Caco-2 (cell line): ENCODE results near the gene MYL4. TPM values are rescaled to one million over a fixed set of nuclear protein-coding genes. Genes with fewer than 3 reads are reported as not detected.

ENCODE experiments used
- BruUV-seq: library from RNA; stranded (reverse); fragments of 400-500 nt; replicated peaks from 2 replicates; lab custom pipeline; 2021; lab: Mats Ljungman, UMichigan
- CTCF ChIA-PET: fragments of 300-600 bp; sonication (Branson Sonifier 250); formaldehyde crosslinking; loops from one replicate; lab custom pipeline; 2022; ENCODE audit warnings: antibody characterized with exemption; lab: Charles Lee
- POLR2A ChIA-PET: fragments of 300-600 bp; sonication (Branson Sonifier 250); formaldehyde crosslinking; loops from one replicate; lab custom pipeline; 2022; ENCODE audit warnings: antibody characterized with exemption; lab: Charles Lee
- DNase-seq, 2 experiments: peaks; one replicate each; pipeline versions ENCODE4 v3.0.0 to v3.0.0-alpha.2; 2020 to 2022
- H3K27me3 ChIP-seq: replicated peaks from 2 replicates; pipeline ENCODE4 v1.6.0; 2011; ENCODE audit warnings: low read length; ENCODE audit not compliant: control insufficient read depth, insufficient read depth
- H3K36me3 ChIP-seq: 2 replicates; pipeline ENCODE4 v1.5.1; 2011; ENCODE audit warnings: low read length; ENCODE audit not compliant: control insufficient read depth, insufficient read depth
- H3K4me1 ChIP-seq: fragments of 250-450 bp; sonication (Bioruptor Pico); 2 replicates; pipeline ENCODE4 v1.5.1; 2020; ENCODE audit warnings: mild to moderate bottlenecking
- H3K4me3 ChIP-seq: 2 replicates; pipeline ENCODE4 v1.5.1; 2011; ENCODE audit warnings: low read depth, mild to moderate bottlenecking, control low read depth, low read length
- H3K9me3 ChIP-seq: fragments of 250-450 bp; sonication (Bioruptor Pico); 2 replicates; pipeline ENCODE4 v1.5.1; 2020; ENCODE audit warnings: mild to moderate bottlenecking, moderate library complexity
- H3K27ac Mint-ChIP-seq: one replicate; pipeline ENCODE4 v1.8.0; 2022; ENCODE audit warnings: mixed read lengths; ENCODE audit not compliant: unreplicated experiment
- H3K27me3 Mint-ChIP-seq: one replicate; pipeline ENCODE4 v1.8.0; 2022; ENCODE audit warnings: mixed read lengths; ENCODE audit not compliant: insufficient read depth, unreplicated experiment
- H3K36me3 Mint-ChIP-seq: one replicate; pipeline ENCODE4 v1.8.0; 2022; ENCODE audit warnings: mild to moderate bottlenecking, mixed read lengths; ENCODE audit not compliant: insufficient read depth, unreplicated experiment
- H3K4me1 Mint-ChIP-seq: one replicate; pipeline ENCODE4 v1.8.0; 2022; ENCODE audit warnings: low read depth, mixed read lengths; ENCODE audit not compliant: unreplicated experiment
- H3K4me3 Mint-ChIP-seq: one replicate; pipeline ENCODE4 v1.8.0; 2022; ENCODE audit warnings: mild to moderate bottlenecking, moderate library complexity, mixed read lengths; ENCODE audit not compliant: unreplicated experiment
- H3K9me3 Mint-ChIP-seq: one replicate; pipeline ENCODE4 v1.8.0; 2022; ENCODE audit warnings: mixed read lengths; ENCODE audit not compliant: unreplicated experiment
- intact Hi-C: fragments of 100-400 bp; cut with micrococcal nuclease; formaldehyde crosslinking; loops from one replicate; pipeline ENCODE4 v1.10.0; 2022; ENCODE audit not compliant: unreplicated experiment
- total RNA-seq: library from RNA; stranded (reverse); gene quantifications from 2 replicates; pipeline ENCODE4 v1.2.3, GENCODE V29; 2022
- TF ChIP-seq, protein P1 (sequence below), 2 experiments: fragments of 200-600 bp in 1 of 2; IDR thresholded peaks; 1 replicate in 1 of 2; 2 replicates in 1 of 2; pipeline versions ENCODE4 v1.5.1 to v1.8.0; 2011 to 2022; ENCODE audit warnings: antibody characterized with exemption in 1 of 2, control low read depth in 1 of 2, inconsistent platforms in 1 of 2, low read depth in 1 of 2, low read length in 1 of 2, mild to moderate bottlenecking in 1 of 2, moderate library complexity in 1 of 2; ENCODE audit not compliant: insufficient read depth in 1 of 2, severe bottlenecking in 1 of 2, unreplicated experiment in 1 of 2

The MYL4 gene
- total RNA-seq, 1 experiment from 2014 or later = not detected

DNA sequence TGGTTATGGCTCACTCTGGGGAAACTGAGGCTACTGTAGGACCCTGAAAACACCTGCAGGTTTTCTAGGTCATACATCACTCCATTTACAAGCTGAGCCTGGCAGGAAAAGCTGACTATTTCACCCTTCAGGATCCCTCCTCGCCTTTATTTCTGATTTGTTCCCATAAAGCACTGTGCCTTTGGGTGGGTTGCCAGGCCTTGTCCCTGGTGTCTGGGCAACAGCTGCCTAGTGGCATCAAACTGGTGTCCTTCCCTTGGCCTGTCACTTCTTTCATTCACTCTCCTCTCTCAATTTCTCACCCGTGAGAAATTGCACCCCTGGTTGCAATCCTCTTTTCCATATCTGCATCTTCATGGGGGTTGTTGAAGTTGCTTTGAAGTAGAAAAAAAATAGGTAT, 1.6 kb downstream of the MYL4 start:
- no TSS peak for BruUV-seq
- no peak overlapping the region for H3K4me3 ChIP-seq
- POLR2A ChIA-PET = no interaction called here

DNA sequence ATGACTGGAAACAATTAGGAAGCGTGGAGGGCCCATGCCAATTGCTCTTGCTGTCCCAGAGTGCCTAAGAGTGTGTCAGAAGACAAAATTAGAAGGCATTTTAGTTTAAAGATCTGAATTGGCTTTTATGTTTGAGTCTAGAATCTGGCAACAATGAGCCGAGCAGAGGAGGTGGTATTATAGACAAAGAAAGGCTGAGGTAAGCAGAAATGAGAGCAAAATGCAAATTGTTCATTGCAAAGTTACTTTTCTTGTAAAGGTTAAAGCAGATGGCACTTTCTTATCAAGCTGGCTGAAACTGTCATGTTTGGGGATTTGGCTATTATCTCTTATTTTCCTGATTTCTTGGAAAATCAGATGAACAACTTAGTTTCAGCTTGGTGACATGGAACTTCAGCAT, 3.3 kb downstream of the MYL4 start:
- BruUV-seq = no TSS peak
- intact Hi-C loops = no loop called here
- DNase-seq = no peak
- POLR2A ChIA-PET = no interaction called here
- no peaks in the 10 kb centered on the region for H3K9me3 Mint-ChIP-seq
- Histone ChIP-seq H3K27me3 (no peaks in the 10 kb centered on the region), H3K9me3 (no peaks in the 10 kb centered on the region), H3K36me3 (no peaks in the 10 kb centered on the region), H3K4me3 (no peak overlapping the region), H3K4me1 (no peaks in the 10 kb centered on the region)
- CTCF ChIA-PET = no interaction called here
- TF ChIP-seq, protein P1, sequence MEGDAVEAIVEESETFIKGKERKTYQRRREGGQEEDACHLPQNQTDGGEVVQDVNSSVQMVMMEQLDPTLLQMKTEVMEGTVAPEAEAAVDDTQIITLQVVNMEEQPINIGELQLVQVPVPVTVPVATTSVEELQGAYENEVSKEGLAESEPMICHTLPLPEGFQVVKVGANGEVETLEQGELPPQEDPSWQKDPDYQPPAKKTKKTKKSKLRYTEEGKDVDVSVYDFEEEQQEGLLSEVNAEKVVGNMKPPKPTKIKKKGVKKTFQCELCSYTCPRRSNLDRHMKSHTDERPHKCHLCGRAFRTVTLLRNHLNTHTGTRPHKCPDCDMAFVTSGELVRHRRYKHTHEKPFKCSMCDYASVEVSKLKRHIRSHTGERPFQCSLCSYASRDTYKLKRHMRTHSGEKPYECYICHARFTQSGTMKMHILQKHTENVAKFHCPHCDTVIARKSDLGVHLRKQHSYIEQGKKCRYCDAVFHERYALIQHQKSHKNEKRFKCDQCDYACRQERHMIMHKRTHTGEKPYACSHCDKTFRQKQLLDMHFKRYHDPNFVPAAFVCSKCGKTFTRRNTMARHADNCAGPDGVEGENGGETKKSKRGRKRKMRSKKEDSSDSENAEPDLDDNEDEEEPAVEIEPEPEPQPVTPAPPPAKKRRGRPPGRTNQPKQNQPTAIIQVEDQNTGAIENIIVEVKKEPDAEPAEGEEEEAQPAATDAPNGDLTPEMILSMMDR (IDR thresholded peaks at IDR 0.05; ENCODE audit: insufficient read depth in 1 of 2, low read depth in 1 of 2, low read length in 1 of 2, severe bottlenecking in 1 of 2, unreplicated experiment in 1 of 2) = no peak
- H3K36me3 Mint-ChIP-seq = no peaks in the 10 kb centered on the region
- no peak overlapping the region for H3K4me3 Mint-ChIP-seq
- no peak overlapping the region for H3K27ac Mint-ChIP-seq
- no peaks in the 10 kb centered on the region for H3K4me1 Mint-ChIP-seq
- H3K27me3 Mint-ChIP-seq = no peaks in the 10 kb centered on the region

More for the DNA sequence above, 1.6 kb downstream of the MYL4 start:
- TF ChIP-seq, protein P1 (IDR thresholded peaks at IDR 0.05; ENCODE audit: insufficient read depth in 1 of 2, low read depth in 1 of 2, low read length in 1 of 2, severe bottlenecking in 1 of 2, unreplicated experiment in 1 of 2) = no peak
- Mint-ChIP-seq H3K27me3 (no peaks in the 10 kb centered on the region), H3K36me3 (no peaks in the 10 kb centered on the region), H3K4me3 (no peak overlapping the region), H3K9me3 (no peaks in the 10 kb centered on the region), H3K4me1 (peaks cover 3% of the 10 kb centered on the region), H3K27ac (no peak overlapping the region)
- intact Hi-C loops = no loop called here
- Histone ChIP-seq H3K36me3 (no peaks in the 10 kb centered on the region), H3K27me3 (no peaks in the 10 kb centered on the region), H3K4me1 (peaks cover 2% of the 10 kb centered on the region), H3K9me3 (no peaks in the 10 kb centered on the region)
- CTCF ChIA-PET = no interaction called here
- DNase-seq = no peak

DNA sequence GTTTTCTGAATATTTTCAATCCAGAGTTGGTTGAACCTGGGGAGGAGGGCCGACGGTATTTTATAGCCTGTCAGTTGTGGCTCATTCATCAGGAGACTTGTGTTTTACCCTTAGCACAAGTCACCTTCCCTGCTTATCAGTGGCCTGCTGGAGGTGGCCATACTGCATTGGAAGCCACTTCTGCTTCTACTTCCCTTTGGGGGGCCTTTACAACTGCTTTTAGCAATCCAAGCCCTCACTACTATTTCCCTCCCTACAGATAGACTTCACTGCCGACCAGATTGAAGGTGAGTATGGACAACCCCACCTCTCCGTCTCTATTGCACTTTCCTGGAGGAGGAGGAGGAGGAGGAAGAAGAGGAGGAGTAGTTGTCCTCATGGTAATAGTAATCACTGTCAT, 4.4 kb downstream of the MYL4 start:
- ChIA-PET POLR2A (no interaction called here), CTCF (no interaction called here)
- BruUV-seq = no TSS peak
- Mint-ChIP-seq H3K4me3 (no peak overlapping the region), H3K27me3 (no peaks in the 10 kb centered on the region), H3K36me3 (no peaks in the 10 kb centered on the region), H3K27ac (no peak overlapping the region), H3K4me1 (no peaks in the 10 kb centered on the region), H3K9me3 (no peaks in the 10 kb centered on the region)
- Histone ChIP-seq H3K4me1 (0 out of 2 replicates have a peak, but pooled peaks cover under 1% of the 10 kb centered on the region), H3K9me3 (no peaks in the 10 kb centered on the region), H3K4me3 (no peak overlapping the region), H3K36me3 (no peaks in the 10 kb centered on the region), H3K27me3 (no peaks in the 10 kb centered on the region)
- DNase-seq = no peak
- intact Hi-C loops = no loop called here
- TF ChIP-seq, protein P1 (IDR thresholded peaks at IDR 0.05; ENCODE audit: insufficient read depth in 1 of 2, low read depth in 1 of 2, low read length in 1 of 2, severe bottlenecking in 1 of 2, unreplicated experiment in 1 of 2) = no peak
